Activated naive CD4-positive, alpha-beta T cell treated with anti-CD3 and anti-CD28 coated beads, Interleukin-2, amount 50 U/mL, for 16 hours (primary cell): Measurements from ENCODE around the gene TNS1.

Experiments
- DNase-seq: peaks from one replicate; pipeline ENCODE4 v3.0.0-alpha.2; 2020

TNS1 gene

GRCh38 chr2:217892560-217892959 is 110.2 kb downstream of the TNS1 start:
- DNase-seq: no peak

- DNase-seq: no peak
These were observed 112.3 kb downstream of the TNS1 start for GRCh38 chr2:217890445-217890844.

DNA sequence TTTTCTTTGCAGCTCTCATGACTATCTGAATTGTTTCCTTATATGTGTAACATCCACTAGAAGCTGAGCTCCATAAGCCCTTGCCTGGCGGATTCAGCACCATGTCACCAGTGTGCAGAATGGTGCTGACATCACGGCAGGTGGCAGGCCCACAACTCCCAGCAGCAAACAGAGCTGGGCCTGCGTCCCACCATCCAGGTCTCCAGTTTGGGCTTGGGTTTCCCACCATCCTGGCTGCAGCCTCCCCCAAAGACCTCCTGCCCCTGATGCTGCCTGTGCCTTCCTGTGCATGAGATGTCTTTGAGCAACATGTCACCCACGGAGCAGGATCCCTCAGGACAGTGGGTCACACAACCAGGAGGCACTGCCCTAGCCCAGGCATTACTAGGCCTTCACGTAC is 113.1 kb downstream of the TNS1 start:
- no peak for DNase-seq

GRCh38 chr2:217887841-217888701 is 114.7 kb downstream of the TNS1 start:
- no peak for DNase-seq

DNA sequence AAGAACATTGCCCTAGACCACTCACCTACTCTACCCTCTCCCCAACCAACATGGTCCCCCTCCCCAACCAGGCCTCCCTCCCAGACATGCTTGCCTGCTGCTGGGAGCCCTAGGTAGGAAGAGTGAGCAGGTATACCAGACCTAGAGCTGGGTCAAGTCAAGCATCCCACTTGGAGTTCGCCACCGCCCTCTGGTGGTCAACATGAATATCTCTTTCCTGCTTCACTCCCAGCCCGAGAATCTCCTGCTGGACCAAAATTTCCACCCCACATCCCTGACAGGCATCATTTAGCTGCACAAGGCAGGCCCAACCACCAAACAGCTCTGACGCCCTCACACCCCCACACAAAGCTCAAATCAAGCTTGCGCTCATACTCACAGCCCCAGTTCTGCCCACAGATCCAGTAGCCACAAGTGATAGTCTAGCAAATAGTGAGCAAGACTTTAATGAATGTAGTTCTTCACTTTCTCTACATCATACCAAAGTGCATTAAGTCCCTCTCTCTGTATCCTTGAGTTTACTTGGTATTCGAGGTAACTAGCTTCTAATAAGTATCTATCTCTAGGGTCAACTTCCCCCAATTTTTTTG is 116.0 kb downstream of the TNS1 start:
- peak; percentile 60 for DNase-seq

GRCh38 chr2:217886091-217886490 is 116.7 kb downstream of the TNS1 start:
- no peak for DNase-seq

GRCh38 chr2:217884985-217885384 is 117.8 kb downstream of the TNS1 start:
- DNase-seq: no peak

GRCh38 chr2:217880891-217881290 is 121.9 kb downstream of the TNS1 start:
- DNase-seq: no peak

GRCh38 chr2:217880287-217880889 is 122.4 kb downstream of the TNS1 start:
- no peak for DNase-seq

DNA sequence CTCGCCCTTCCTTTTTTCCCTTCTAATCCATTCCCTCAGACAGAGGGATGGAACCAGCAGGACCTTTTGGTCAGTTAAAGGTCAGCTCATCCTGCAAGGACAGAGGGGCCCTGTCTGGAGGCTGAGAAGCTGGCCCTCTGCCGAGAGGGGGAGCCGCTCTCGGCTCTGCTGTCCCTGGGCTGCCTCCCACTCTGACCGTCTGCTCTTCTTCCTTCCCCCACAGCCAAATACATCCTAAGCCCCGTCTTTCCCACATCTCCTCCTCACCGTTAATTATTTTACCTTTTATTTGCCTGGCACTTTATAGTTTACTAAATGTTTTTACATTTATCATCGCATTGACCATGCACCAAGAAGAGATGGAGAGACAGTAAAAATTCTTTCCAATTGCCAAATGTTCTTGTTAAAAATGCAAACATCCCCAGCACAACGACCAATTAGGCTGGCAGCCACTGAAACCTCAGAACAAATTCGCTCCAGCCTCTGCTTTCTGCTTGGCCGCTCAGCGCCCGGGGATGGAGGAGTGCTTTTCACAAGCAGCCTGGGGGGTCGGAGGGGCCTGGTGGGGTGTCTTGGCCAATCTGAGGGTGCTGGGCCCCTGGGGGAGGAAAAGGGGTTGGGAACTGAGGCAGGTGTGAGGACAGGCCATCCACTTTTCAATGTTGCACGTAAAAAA is 123.7 kb downstream of the TNS1 start:
- no peak for DNase-seq

DNA sequence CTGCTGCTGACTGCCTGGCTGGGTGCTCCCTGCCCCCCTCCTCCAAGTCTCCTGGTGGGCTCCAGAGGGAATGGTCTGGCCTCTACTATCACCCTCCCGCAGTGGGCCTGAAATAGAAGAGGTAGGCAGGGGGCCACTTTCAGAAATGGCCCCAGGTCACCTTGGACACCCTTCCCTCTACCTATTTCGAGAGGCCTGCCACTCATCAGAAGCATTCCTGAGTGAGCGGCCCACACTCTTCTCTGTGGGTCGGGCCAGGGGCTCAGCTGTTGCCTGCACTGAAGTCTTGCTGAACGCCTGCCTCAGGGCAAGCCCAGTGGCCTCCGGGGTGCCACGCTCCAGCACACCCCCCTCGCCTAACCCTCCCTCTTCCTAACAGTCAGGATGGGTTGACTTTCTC is 124.9 kb downstream of the TNS1 start:
- DNase-seq: no peak

DNA sequence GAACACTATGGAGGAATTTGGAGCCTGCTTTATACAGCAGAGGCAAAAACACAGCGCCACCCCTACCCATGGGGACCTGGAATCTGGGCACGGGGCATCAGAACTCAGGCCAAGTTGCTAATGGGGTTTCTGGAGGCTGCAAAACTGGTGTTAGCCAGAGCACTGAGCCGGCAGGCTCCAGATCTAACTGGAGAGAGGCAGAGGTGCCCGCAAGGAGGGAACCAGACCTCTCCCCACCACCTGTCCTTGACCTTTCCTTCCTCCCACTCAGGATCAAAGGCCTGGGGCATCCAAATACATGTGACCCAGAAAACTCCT is 126.6 kb downstream of the TNS1 start:
- no peak for DNase-seq

GRCh38 chr2:217875556-217876252 is 127.1 kb downstream of the TNS1 start:
- DNase-seq: no peak

GRCh38 chr2:217875138-217875537 is 127.7 kb downstream of the TNS1 start:
- no peak for DNase-seq

- no peak for DNase-seq
These were observed 129.4 kb downstream of the TNS1 start for GRCh38 chr2:217873371-217873770.

- no peak for DNase-seq
These were observed 130.5 kb downstream of the TNS1 start for GRCh38 chr2:217872319-217872718.

DNA sequence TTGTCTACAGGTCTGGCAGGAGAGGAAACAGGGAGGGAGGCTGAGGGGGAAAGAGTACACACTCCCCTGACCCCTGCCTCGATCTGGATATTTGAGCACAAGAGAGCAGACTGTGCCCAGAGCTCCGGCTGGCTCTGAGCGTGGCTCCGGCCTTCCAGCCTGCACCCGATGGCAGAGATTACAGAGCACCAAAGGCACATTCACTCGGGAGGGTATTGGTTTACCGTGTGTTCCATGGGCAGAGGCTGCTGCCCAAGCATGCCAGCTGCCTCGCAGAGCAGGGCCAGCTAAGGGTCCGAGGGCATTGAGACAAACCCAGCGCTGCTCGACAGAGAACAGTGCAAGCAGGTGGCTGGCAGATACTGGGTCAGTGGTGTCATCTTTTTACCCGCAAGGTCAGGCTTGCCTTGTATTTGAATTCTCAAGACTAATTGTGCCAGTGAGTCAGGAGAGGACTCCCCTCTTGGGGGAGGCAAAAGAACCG is 132.2 kb downstream of the TNS1 start:
- DNase-seq: no peak

- no peak for DNase-seq
These were observed 133.9 kb downstream of the TNS1 start for GRCh38 chr2:217868911-217869334.

- DNase-seq: no peak
These were observed 134.4 kb downstream of the TNS1 start for GRCh38 chr2:217868265-217868892.

DNA sequence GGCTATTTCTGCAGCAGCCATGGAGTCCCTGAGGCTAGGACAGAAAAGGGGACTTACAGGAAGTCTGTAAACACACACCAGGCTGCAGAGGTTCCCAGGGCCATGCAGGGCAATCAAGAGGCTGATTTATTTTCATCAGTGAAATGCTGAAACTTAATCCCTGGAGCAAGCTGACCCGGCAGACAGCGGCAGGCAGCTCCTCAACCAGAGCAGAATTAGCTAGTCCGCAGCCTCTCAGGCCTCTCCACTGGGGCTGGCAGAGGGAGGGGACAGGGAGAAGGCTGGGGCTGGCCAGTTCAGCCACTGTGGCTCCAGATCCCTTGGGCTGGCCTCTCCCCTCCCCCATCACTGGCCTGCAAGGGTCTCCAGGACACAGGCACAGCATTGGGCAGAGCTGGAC is 136.3 kb downstream of the TNS1 start:
- no peak for DNase-seq

GRCh38 chr2:217864963-217865772 is 137.6 kb downstream of the TNS1 start:
- DNase-seq: no peak

GRCh38 chr2:217863883-217864282 is 138.9 kb downstream of the TNS1 start:
- DNase-seq: no peak
